CD14-positive monocyte (primary cell): Measurements from ENCODE around the gene KLF14. TPM values are rescaled to one million over a fixed set of nuclear protein-coding genes. Genes with fewer than 3 reads are reported as not detected.
"Not testable (repeated sequence)": the region's sequence is repeated elsewhere in the genome, so short reads cannot be mapped to it uniquely, and the experiment has no call there.

ENCODE experiments used
- DNase-seq, 3 donors: peaks; one replicate each; pipeline ENCODE4 v3.0.0-alpha.2; 2011 to 2022
- H2AFZ ChIP-seq: 2 replicates; pipeline ENCODE4 v1.6.0; 2012; ENCODE audit warnings: mild to moderate bottlenecking, low read depth, low read length, inconsistent platforms; ENCODE audit not compliant: insufficient read depth, poor library complexity, severe bottlenecking
- H3K27ac ChIP-seq, 2 donors: 1 replicate in 1 of 2; 2 replicates in 1 of 2; pipeline ENCODE4 v1.5.1; 2012 to 2013; ENCODE audit warnings: low read length in 2 of 2, control low read depth in 1 of 2, inconsistent platforms in 1 of 2, low read depth in 1 of 2, mild to moderate bottlenecking in 1 of 2
- H3K27me3 ChIP-seq, 2 donors: one replicate each; pipeline versions ENCODE4 v1.6.0 to v1.6.1; 2011 to 2013; ENCODE audit warnings: low read length in 2 of 2; ENCODE audit not compliant: control insufficient read depth in 2 of 2, insufficient read depth in 2 of 2
- H3K36me3 ChIP-seq, 2 donors: replicated peaks in 1 of 2; 1 replicate in 1 of 2; 2 replicates in 1 of 2; pipeline versions ENCODE4 v1.5.1 to v1.6.1; 2012 to 2013; ENCODE audit warnings: low read length in 2 of 2, control low read depth in 1 of 2, inconsistent platforms in 1 of 2, mild to moderate bottlenecking in 1 of 2; ENCODE audit not compliant: insufficient read depth in 2 of 2, control insufficient read depth in 1 of 2
- H3K4me1 ChIP-seq, 2 donors: 1 replicate in 1 of 2; 2 replicates in 1 of 2; pipeline versions ENCODE4 v1.5.1 to v1.6.1; 2012 to 2013; ENCODE audit warnings: low read length in 2 of 2, control low read depth in 1 of 2, inconsistent platforms in 1 of 2, mild to moderate bottlenecking in 1 of 2, moderate library complexity in 1 of 2; ENCODE audit not compliant: insufficient read depth in 2 of 2, control insufficient read depth in 1 of 2
- H3K4me2 ChIP-seq: replicated peaks from 2 replicates; pipeline ENCODE3; 2012; ENCODE audit warnings: low read length, moderate library complexity, mild to moderate bottlenecking; ENCODE audit not compliant: poor library complexity, severe bottlenecking; ENCODE audit errors: extremely low read depth
- H3K4me3 ChIP-seq, 3 experiments: fragments of 200-600 bp in 1 of 3; sonication (generic) in 1 of 3; replicated peaks in 1 of 3; 1 replicate in 2 of 3; 2 replicates in 1 of 3; pipeline ENCODE4 v1.5.1; 2011 to 2013; ENCODE audit warnings: low read length in 3 of 3, mild to moderate bottlenecking in 3 of 3, control low read depth in 2 of 3, low read depth in 2 of 3, inconsistent platforms in 1 of 3, moderate library complexity in 1 of 3
- H3K79me2 ChIP-seq: 2 replicates; pipeline ENCODE4 v1.6.0; 2012; ENCODE audit warnings: mild to moderate bottlenecking, control low read depth, inconsistent platforms, low read length, moderate library complexity; ENCODE audit not compliant: insufficient read depth
- H3K9ac ChIP-seq: 2 replicates; pipeline ENCODE4 v1.6.0; 2017; ENCODE audit warnings: low read length, mild to moderate bottlenecking; ENCODE audit not compliant: insufficient read depth, poor library complexity, severe bottlenecking
- H3K9me3 ChIP-seq, 2 donors: replicated peaks in 1 of 2; 1 replicate in 1 of 2; 2 replicates in 1 of 2; pipeline versions ENCODE4 v1.5.1 to v1.6.1; 2012 to 2013; ENCODE audit warnings: low read length in 2 of 2, control low read depth in 1 of 2; ENCODE audit not compliant: control insufficient read depth in 1 of 2, insufficient read depth in 1 of 2
- H4K20me1 ChIP-seq: 2 replicates; pipeline ENCODE4 v1.6.0; 2012; ENCODE audit warnings: mild to moderate bottlenecking, low read length, control low read depth, moderate library complexity; ENCODE audit not compliant: insufficient read depth
- H3K27ac Mint-ChIP-seq, 7 donors: one replicate each; pipeline ENCODE4 v1.8.0; 2020; ENCODE audit warnings: mild to moderate bottlenecking in 7 of 7, mixed read lengths in 7 of 7, moderate library complexity in 6 of 7, inconsistent platforms in 2 of 7
- H3K27me3 Mint-ChIP-seq, 3 donors: one replicate each; pipeline ENCODE4 v1.8.0; 2021 to 2022; ENCODE audit warnings: low read depth in 3 of 3, mild to moderate bottlenecking in 3 of 3, mixed read lengths in 3 of 3, moderate library complexity in 3 of 3, inconsistent platforms in 1 of 3
- H3K36me3 Mint-ChIP-seq, 2 donors: one replicate each; pipeline ENCODE4 v1.8.0; 2020; ENCODE audit warnings: mixed read lengths in 2 of 2, inconsistent platforms in 1 of 2, mild to moderate bottlenecking in 1 of 2
- H3K4me1 Mint-ChIP-seq: one replicate; pipeline ENCODE4 v1.8.0; 2020; ENCODE audit warnings: mild to moderate bottlenecking, mixed read lengths
- H3K4me3 Mint-ChIP-seq, 2 donors: one replicate each; pipeline ENCODE4 v1.8.0; 2020; ENCODE audit warnings: mild to moderate bottlenecking in 2 of 2, mixed read lengths in 2 of 2, moderate library complexity in 1 of 2
- H3K9me3 Mint-ChIP-seq, 7 donors: one replicate each; pipeline ENCODE4 v1.8.0; 2020 to 2022; ENCODE audit warnings: mixed read lengths in 7 of 7, mild to moderate bottlenecking in 6 of 7, moderate library complexity in 6 of 7, inconsistent platforms in 2 of 7
- WGBS: methylation state at CpG from one replicate; pipeline ENCODE4 v1.1.5; 2013; ENCODE audit warnings: missing lambda C conversion rate; ENCODE audit not compliant: insufficient coverage; 5-methylcytosine and 5-hydroxymethylcytosine counted together
- intact Hi-C, 2 donors: fragments of 100-400 bp; cut with micrococcal nuclease; formaldehyde crosslinking; loops; one replicate each; pipeline versions ENCODE4 v1.15.0 to v1.15.1; 2023
- polyA plus RNA-seq, 3 donors: library from polyadenylated mRNA; depleted of rRNA in 1 of 3; unstranded in 2 of 3; stranded (reverse) in 1 of 3; fragments of 300-500 nt in 2 of 3; fragments of >200 nt in 1 of 3; fragmentation: Illumina TruSeq in 2 of 3; gene quantifications; 1 replicate in 2 of 3; 2 replicates in 1 of 3; pipeline ENCODE4 v1.2.3, GENCODE V29; 2012 to 2021
- TF ChIP-seq, protein P1 (sequence below): fragments of 200-600 bp; IDR thresholded peaks from one replicate; pipeline ENCODE4 v1.8.0; 2022; ENCODE audit warnings: antibody characterized with exemption, mild to moderate bottlenecking

The KLF14 gene
- polyA plus RNA-seq, 3 donors, result 0.09 TPM; not detected in 2

- intact Hi-C loops, result no loop called here
- Histone ChIP-seq H3K27me3 (peaks cover 0 to 2% of the 10 kb centered on the region in 2 donors), H3K9ac (no peak overlapping the region), H3K9me3 (peaks cover 9 to 10% of the 10 kb centered on the region in 2 donors), H3K4me1 (no peaks in the 10 kb centered on the region), H4K20me1 (no peaks in the 10 kb centered on the region), H3K36me3 (no peaks in the 10 kb centered on the region), H3K4me3 (no peak overlapping the region), H3K79me2 (no peaks in the 10 kb centered on the region), H2AFZ (no peak overlapping the region), H3K4me2 (no peak overlapping the region), H3K27ac (no peak overlapping the region)
- no peaks in the 10 kb centered on the region for H3K36me3 Mint-ChIP-seq
- no peaks in the 10 kb centered on the region for H3K4me1 Mint-ChIP-seq
- TF ChIP-seq, protein P1, sequence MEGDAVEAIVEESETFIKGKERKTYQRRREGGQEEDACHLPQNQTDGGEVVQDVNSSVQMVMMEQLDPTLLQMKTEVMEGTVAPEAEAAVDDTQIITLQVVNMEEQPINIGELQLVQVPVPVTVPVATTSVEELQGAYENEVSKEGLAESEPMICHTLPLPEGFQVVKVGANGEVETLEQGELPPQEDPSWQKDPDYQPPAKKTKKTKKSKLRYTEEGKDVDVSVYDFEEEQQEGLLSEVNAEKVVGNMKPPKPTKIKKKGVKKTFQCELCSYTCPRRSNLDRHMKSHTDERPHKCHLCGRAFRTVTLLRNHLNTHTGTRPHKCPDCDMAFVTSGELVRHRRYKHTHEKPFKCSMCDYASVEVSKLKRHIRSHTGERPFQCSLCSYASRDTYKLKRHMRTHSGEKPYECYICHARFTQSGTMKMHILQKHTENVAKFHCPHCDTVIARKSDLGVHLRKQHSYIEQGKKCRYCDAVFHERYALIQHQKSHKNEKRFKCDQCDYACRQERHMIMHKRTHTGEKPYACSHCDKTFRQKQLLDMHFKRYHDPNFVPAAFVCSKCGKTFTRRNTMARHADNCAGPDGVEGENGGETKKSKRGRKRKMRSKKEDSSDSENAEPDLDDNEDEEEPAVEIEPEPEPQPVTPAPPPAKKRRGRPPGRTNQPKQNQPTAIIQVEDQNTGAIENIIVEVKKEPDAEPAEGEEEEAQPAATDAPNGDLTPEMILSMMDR, result no peak
- peak overlapping the region in 1 of 2 donors; percentile 40 for H3K4me3 Mint-ChIP-seq
- H3K9me3 Mint-ChIP-seq, result peaks cover 6 to 15% (median 11%) of the 10 kb centered on the region in 7 donors
- DNase-seq, result no peak
- no peak overlapping the region for H3K27ac Mint-ChIP-seq
- peaks cover 1 to 17% (median 2%) of the 10 kb centered on the region in 3 donors for H3K27me3 Mint-ChIP-seq
- 67% methylated on average over 1 of the region's 2 CpGs for WGBS
Measured at GRCh38 chr7:130777426-130777825, 43.4 kb upstream of the KLF14 start.

DNA sequence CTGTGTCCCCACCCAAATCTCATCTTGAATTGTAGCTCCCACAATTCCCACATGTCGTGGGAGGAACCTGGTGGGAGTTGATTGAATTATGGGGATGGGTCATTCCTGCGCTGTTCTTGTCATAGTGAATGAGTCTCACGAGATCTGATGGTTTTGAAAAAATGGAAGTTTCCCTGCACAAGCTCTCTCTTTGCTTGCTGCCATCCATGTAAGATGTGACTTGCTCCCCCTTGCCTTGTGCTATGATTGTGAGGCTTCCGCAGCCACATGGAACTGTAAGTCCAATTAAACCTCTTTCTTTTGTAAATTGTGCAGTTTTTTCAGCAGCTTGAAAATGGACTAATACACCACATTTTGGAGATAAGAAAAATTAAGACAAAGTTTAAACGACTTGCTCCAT is 38.4 kb upstream of the KLF14 start:
- H3K9me3 ChIP-seq, result peaks cover 16 to 32% of the 10 kb centered on the region in 2 donors
- H3K4me3 ChIP-seq, H3K27me3 ChIP-seq, intact Hi-C loops, H3K9ac ChIP-seq, H3K27ac Mint-ChIP-seq, H3K36me3 Mint-ChIP-seq, H3K27ac ChIP-seq, H3K27me3 Mint-ChIP-seq, H4K20me1 ChIP-seq, H2AFZ ChIP-seq, H3K4me1 Mint-ChIP-seq, H3K79me2 ChIP-seq, H3K4me1 ChIP-seq, H3K36me3 ChIP-seq, H3K4me3 Mint-ChIP-seq, H3K4me2 ChIP-seq, DNase-seq: not testable (repeated sequence)
- H3K9me3 Mint-ChIP-seq, result peaks cover 10 to 29% (median 23%) of the 10 kb centered on the region in 7 donors
- WGBS, result 100% methylated on average over 2 of the region's 5 CpGs
